ENCODE data around the gene FOXB2. TPM values are rescaled to one million over a fixed set of nuclear protein-coding genes. Genes with fewer than 3 reads are reported as not detected.
"Not testable (repeated sequence)": the region's sequence is repeated elsewhere in the genome, so short reads cannot be mapped to it uniquely, and the experiment has no call there.

Gene FOXB2
- total RNA-seq, 4 donors from 2014 or later = not detected

GRCh38 chr9:77038281-77039036 lies 19.0 kb downstream of the FOXB2 start:
- Histone ChIP-seq H3K4me1 (no peaks in the 10 kb centered on the region), H3K9me3 (no peaks in the 10 kb centered on the region), H3K27me3 (peaks cover 0 to 13% (median 2%) of the 10 kb centered on the region in 4 donors), H3K4me3 (no peak overlapping the region), H3K27ac (replicated peaks in 1 of 4) (no peak overlapping the region), H3K36me3 (no peaks in the 10 kb centered on the region)
- no peak for DNase-seq (ENCODE audit: extremely low spot score)
- intact Hi-C loops (cut with DNase I) = no loop called here
- no peak for TF ChIP-seq POLR2A (IDR thresholded peaks at IDR 0.05; ENCODE audit: low read depth)
- no peak for TF ChIP-seq EP300 (IDR thresholded peaks at IDR 0.05)
- whole genome bisulfite sequencing = 10% methylated on average over 2 of the region's 2 CpGs

GRCh38 chr9:77040340-77040739 lies 20.9 kb downstream of the FOXB2 start:
- WGBS = 68% methylated on average over 7 of the region's 7 CpGs
- Histone ChIP-seq H3K4me1 (no peaks in the 10 kb centered on the region), H3K27ac (replicated peaks in 1 of 4) (no peak overlapping the region), H3K36me3 (no peaks in the 10 kb centered on the region), H3K9me3 (no peaks in the 10 kb centered on the region), H3K4me3 (no peak overlapping the region), H3K27me3 (peaks cover 0 to 13% (median 2%) of the 10 kb centered on the region in 4 donors)
- no peak for TF ChIP-seq POLR2A (IDR thresholded peaks at IDR 0.05; ENCODE audit: low read depth)
- no peak for DNase-seq (ENCODE audit: extremely low spot score)
- intact Hi-C loops (cut with DNase I) = no loop called here

- 90% methylated on average over 4 of the region's 4 CpGs for WGBS
- intact Hi-C loops (cut with DNase I); H3K9me3 ChIP-seq; H3K27ac ChIP-seq (replicated peaks in 1 of 4); H3K4me1 ChIP-seq; DNase-seq (ENCODE audit: extremely low spot score); H3K36me3 ChIP-seq; H3K4me3 ChIP-seq: not testable (repeated sequence)
- peaks cover 0 to 15% (median 0%) of the 10 kb centered on the region in 4 donors for H3K27me3 ChIP-seq
Measured at GRCh38 chr9:77043743-77044142, 24.3 kb downstream of the FOXB2 start.

GRCh38 chr9:77060681-77061080 lies 41.2 kb downstream of the FOXB2 start:
- DNase-seq (ENCODE audit: extremely low spot score); H3K27me3 ChIP-seq; H3K9me3 ChIP-seq; intact Hi-C loops (cut with DNase I); H3K4me3 ChIP-seq; H3K27ac ChIP-seq (replicated peaks in 1 of 4); H3K36me3 ChIP-seq; H3K4me1 ChIP-seq: not testable (repeated sequence)
- no CpG with 5 or more reads among the region's 31 CpGs for WGBS

- no peak for DNase-seq (ENCODE audit: extremely low spot score)
- no peak overlapping the region for H3K27ac ChIP-seq (replicated peaks in 1 of 4)
- H3K4me1 ChIP-seq = no peaks in the 10 kb centered on the region
- H3K9me3 ChIP-seq = no peaks in the 10 kb centered on the region
- no peaks in the 10 kb centered on the region for H3K27me3 ChIP-seq
- 73% methylated on average over 6 of the region's 6 CpGs for WGBS
- TF ChIP-seq POLR2A (IDR thresholded peaks at IDR 0.05; ENCODE audit: low read depth) (no peak), POLR2AphosphoS5 (IDR thresholded peaks at IDR 0.05) (no peak), EP300 (IDR thresholded peaks at IDR 0.05) (no peak), CTCF (IDR thresholded peaks at IDR 0.05) (no peak)
- H3K36me3 ChIP-seq = no peaks in the 10 kb centered on the region
- intact Hi-C loops (cut with DNase I) = no loop called here
- no peak overlapping the region for H3K4me3 ChIP-seq
Measured at GRCh38 chr9:77063645-77064285, 44.3 kb downstream of the FOXB2 start.

GRCh38 chr9:77066388-77066787 lies 46.9 kb downstream of the FOXB2 start:
- H3K27ac ChIP-seq (replicated peaks in 1 of 4) = no peak overlapping the region
- no peaks in the 10 kb centered on the region for H3K27me3 ChIP-seq
- H3K9me3 ChIP-seq = no peaks in the 10 kb centered on the region
- H3K4me1 ChIP-seq = no peaks in the 10 kb centered on the region
- TF ChIP-seq POLR2A (IDR thresholded peaks at IDR 0.05; ENCODE audit: low read depth) (no peak), POLR2AphosphoS5 (IDR thresholded peaks at IDR 0.05) (no peak), CTCF (IDR thresholded peaks at IDR 0.05) (no peak), EP300 (IDR thresholded peaks at IDR 0.05) (no peak)
- H3K36me3 ChIP-seq = no peaks in the 10 kb centered on the region
- DNase-seq (ENCODE audit: extremely low spot score) = no peak
- no peak overlapping the region for H3K4me3 ChIP-seq
- 0% methylated on average over 1 of the region's 1 CpG for WGBS
- intact Hi-C loops (cut with DNase I) = no loop called here

Small RNA genes lying within 50 kb of the gene (small RNA-seq; reads per million reads assigned to genes)
- gene ATP5MFP3 = 0 reads per million in 3 donors

Other genes starting within 250 kb of the FOXB2 start
- 100 to 1,000 TPM; 586 to 728 (median 654) TPM for gene PRUNE2, start 113.5 kb upstream of the FOXB2 start, total RNA-seq
- 10 to 100 TPM; 33.4 to 47.8 (median 40.7) TPM for gene VPS13A, start 157.9 kb downstream of the FOXB2 start, total RNA-seq